Effector CD4-positive, alpha-beta T cell (primary cell): ENCODE measurements around the gene CYB561.
A peak's percentile ranks its signal among the peaks of the same experiment; 100 is the strongest.

Experiments
- DNase-seq: peaks from one replicate; pipeline ENCODE4 v3.0.0-alpha.2; 2020

The CYB561 gene

GRCh38 chr17:63447471-63448009 lies 1.4 kb upstream of the CYB561 start:
- no peak for DNase-seq

DNA sequence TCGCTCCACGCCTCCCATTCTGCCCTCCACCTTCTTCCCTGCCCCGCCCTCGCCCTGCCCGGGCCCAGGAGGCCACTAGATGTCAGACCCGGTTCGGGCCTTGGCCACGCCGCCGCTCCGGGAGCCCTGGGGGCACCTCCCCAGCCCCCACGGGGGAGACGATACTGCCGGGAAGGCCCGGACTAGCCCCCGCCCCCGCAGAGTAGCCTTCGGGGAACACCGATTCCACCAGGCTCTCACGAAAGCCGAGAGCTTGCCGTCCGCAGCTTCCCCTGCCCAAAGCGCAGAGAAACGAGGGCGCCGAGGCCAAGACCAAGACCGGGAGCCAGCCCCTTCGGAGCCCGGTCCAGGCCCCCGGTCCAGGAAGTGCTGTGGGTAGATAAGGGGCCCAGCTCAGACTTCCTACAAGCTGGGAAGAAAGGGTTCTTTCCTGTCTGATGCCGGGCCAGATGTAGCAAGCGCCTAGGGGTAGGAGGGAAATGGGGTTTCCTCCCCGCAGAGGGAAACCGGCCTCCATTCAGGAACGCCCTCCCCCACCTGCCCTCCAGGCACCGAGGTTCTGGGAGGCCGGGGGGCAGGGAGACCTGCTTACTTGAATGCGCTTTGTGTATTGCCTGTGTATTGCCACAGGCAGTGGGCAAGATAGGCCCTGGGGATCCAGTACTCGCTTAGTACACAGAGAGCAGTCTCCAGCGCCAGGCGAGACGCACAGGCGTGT lies 806 bp upstream of the CYB561 start:
- peak; percentile 23 for DNase-seq

- DNase-seq = peak; percentile 61
Measured at GRCh38 chr17:63445571-63445953, 544 bp downstream of the CYB561 start.

DNA sequence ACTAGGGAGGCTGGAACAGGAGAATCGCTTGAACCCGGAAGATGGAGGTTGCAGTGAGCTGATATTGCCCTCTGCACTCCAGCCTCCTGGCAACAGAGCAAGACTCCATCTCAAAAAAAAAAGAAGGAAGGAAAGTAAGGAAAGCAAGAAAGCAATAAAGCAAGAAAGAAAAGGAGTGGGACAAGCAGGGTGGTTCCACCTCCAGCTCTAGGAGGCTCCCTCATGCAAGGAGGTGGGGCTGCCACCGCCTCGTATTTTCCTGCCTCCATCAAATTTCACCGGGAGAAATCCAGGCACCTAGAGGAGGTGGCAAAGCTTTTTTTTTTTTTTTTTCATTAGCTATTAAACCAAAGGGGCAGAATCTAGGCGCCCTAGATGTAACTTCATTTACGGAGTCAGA lies 1.0 kb downstream of the CYB561 start:
- no peak for DNase-seq

- DNase-seq = no peak
Measured at GRCh38 chr17:63444457-63444856, 1.6 kb downstream of the CYB561 start.

DNA sequence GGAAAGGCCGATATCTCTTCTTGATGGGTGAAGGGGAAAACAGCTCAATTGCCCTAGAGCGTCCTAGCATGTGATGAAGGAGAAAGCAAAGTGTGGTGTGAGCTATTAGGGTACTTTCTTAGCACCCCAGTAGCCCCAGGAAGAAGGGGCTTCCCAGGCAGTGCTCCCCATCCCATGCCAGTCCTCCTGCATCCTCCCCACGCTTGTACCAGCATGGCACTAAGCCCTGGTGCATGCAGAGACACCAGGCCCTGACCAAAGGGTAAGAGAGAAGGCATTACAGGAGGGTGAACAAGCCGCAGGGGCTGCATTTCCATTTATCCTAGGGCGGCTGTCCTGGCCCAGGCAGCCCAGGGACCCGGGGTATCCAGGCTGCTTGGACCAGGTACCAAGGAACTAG lies 3.1 kb downstream of the CYB561 start:
- no peak for DNase-seq

- no peak for DNase-seq
Measured at GRCh38 chr17:63442549-63443035, 3.5 kb downstream of the CYB561 start.

GRCh38 chr17:63442074-63442473 lies 4.0 kb downstream of the CYB561 start:
- no peak for DNase-seq

DNA sequence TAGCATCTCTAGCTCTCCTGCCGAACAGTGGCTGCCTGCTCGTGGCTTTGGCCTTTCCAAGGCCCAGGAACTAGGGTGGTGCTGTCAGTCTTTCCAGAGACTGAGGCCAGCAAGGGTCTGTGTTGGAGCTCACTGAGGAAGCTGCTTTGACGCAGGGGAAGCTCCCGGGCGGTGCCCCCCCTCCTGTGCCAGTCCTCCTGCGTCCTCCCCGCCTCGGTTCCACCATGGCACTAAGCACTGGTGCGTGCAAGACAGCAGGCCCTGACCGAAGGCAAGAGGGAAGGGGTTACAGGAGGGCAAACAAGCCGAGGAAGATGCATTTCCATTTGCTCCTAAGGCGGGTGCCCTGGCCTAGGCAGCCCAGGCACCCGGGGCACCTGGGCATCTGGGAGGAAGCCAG lies 4.5 kb downstream of the CYB561 start:
- DNase-seq = no peak

GRCh38 chr17:63440770-63441335 lies 5.3 kb downstream of the CYB561 start:
- no peak for DNase-seq

DNA sequence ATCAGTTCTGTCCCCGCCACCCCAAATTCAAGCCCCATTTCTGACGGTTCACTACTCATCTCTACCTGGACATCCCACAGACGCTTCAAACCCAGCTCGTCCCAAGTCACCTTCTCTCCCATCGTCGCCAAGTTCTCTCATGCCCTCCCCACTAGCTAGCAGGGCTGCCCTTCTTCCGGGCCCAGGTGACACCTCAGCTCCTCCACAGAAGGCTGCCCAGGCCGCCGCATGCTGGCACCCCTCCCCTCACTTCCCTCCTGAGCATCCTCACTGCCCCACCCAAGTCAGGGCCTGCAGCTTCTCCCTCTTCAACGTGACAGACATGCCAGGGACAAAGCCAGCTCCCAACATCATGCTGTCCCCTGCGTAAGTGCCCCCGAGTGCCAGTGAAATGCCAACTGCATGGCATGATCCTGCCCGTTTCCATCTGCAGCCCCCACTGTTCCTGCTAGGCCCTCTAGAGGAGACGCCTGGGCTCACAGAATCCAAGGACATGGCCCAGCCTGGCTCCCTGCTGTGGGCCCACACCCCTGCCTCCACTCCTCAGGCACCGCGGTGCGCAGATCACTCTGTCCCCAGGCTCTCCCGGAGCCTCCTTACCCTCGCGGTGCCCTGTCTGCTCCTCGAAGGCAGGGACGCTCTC lies 5.9 kb downstream of the CYB561 start:
- DNase-seq = peak; percentile 16

GRCh38 chr17:63439687-63440086 lies 6.4 kb downstream of the CYB561 start:
- DNase-seq = no peak

GRCh38 chr17:63438092-63439051 lies 7.7 kb downstream of the CYB561 start:
- no peak for DNase-seq

DNA sequence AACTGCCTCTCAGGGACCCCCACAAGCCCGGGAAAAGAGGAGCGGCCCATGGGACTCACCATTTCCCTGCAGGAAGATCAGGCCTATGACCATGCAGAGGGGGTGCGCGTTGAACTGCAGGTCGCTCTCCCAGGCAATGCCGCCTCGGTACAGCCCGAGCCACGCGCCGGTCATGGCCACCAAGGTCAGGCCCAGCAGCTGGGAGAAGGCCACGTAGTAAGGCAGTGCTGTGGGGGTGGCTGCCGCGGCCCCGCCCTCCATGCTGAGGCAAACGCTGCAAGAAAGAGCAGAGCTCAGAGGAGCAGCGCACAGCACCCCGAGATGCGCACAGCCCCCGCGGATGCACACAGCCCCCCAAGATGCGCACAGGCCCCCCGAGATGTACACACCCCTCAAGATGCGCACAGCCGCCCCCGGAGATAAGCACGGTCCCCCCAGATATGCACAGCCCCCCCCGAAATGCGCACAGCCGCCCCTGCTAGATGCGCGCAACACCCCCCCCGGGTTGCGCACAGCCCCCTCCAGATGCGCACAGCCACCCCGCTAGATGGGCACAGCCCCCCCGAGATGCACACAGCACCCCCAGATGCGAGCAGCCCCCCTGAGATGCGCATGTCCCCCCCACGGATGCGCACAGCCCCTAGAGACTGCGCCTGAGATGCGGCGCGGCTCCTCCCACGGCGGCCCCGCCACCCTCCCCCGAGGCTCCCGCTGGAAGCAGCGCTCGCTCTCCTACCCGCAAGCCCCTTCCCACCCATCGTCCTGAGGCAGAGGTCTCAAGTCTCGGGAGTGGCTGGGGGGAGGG lies 8.6 kb downstream of the CYB561 start:
- no peak for DNase-seq

- no peak for DNase-seq
Measured at GRCh38 chr17:63436523-63437110, 9.5 kb downstream of the CYB561 start.

- DNase-seq = no peak
Measured at GRCh38 chr17:63435681-63436522, 10.2 kb downstream of the CYB561 start.

GRCh38 chr17:63434951-63435571 lies 11.0 kb downstream of the CYB561 start:
- peak; percentile 31 for DNase-seq

DNA sequence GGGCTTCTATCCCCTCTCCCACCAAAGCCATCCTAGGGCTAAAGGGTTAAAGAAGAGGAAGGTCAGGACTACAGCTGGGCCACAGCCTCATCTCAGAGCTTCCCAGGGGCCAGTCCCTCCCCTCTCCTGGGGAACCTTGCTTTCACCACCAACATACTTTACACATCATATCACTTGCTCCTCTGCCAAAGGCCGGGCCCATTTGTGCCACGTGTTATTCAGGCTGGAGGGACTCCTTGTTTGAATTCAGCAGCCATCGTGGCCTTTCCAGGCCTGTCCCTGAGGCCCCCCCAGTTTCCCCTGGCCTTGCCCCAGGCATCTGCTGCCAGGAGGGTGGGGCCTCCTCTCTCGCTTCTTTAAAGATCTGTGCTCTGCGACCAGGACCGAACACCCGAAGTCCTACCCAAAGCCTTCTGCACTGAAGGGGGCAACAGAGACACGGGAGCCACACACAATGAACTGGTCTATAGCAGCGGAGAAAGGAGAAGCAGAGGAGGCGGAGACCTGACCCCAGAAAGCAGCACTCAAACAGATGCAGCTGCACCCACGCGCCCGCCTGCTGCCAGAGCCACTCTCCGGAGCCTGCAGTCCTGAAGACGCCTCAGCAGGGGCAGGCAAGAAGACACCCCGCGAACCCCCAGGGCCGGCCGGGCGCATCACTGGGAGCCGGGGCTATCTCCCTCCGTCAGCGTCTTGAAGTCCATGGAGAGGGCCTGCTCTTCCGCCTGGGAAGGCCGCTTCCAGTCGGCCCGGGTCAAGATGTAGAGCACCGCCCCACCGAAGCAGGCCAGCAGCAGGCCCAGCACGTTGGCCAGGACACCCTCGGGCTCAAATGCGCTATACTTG lies 12.1 kb downstream of the CYB561 start:
- DNase-seq = no peak
